GM23338 (cell line): ENCODE results near the gene RPL12. TPM values are rescaled to one million over a fixed set of nuclear protein-coding genes. Genes with fewer than 3 reads are reported as not detected.

Experiments used
- ATAC-seq: fragments of 200-7000 bp; cut with Tn5 transposase; 3 replicates; pipeline ENCODE4 v1.9.1; 2020
- DNase-seq: peaks from one replicate; pipeline ENCODE4 v3.0.0-alpha.2; 2015; ENCODE audit warnings: low spot score
- H2AFZ ChIP-seq: fragments of 200-600 bp; sonication (generic); 2 replicates; pipeline ENCODE4 v1.8.0; 2016; ENCODE audit warnings: antibody characterized with exemption, mild to moderate bottlenecking, moderate library complexity
- H3F3A ChIP-seq: fragments of 200-600 bp; sonication (generic); replicated peaks from 2 replicates; pipeline ENCODE4 v1.8.0; 2017; ENCODE audit warnings: antibody characterized with exemption, mixed run types, low read depth
- H3K27ac ChIP-seq: fragments of 200-600 bp; sonication (generic); 2 replicates; pipeline ENCODE4 v1.6.1; 2016; ENCODE audit warnings: low read depth
- H3K27me3 ChIP-seq: fragments of 200-600 bp; sonication (generic); 2 replicates; pipeline ENCODE4 v1.8.0; 2016; ENCODE audit warnings: mild to moderate bottlenecking, mixed run types, moderate library complexity; ENCODE audit not compliant: insufficient read depth
- H3K36me3 ChIP-seq: fragments of 200-600 bp; sonication (generic); 2 replicates; pipeline ENCODE4 v1.8.0; 2016; ENCODE audit warnings: mild to moderate bottlenecking; ENCODE audit not compliant: insufficient read depth
- H3K4me1 ChIP-seq: fragments of 200-600 bp; sonication (generic); 2 replicates; pipeline ENCODE4 v1.8.0; 2016; ENCODE audit warnings: mild to moderate bottlenecking, moderate library complexity; ENCODE audit not compliant: insufficient read depth
- H3K4me2 ChIP-seq: fragments of 200-600 bp; sonication (generic); 2 replicates; pipeline ENCODE4 v1.7.1; 2017; ENCODE audit warnings: mixed run types
- H3K4me3 ChIP-seq: fragments of 200-600 bp; sonication (generic); 2 replicates; pipeline ENCODE4 v1.6.1; 2016; ENCODE audit warnings: mixed run types
- H3K79me2 ChIP-seq: fragments of 200-600 bp; sonication (generic); replicated peaks from 2 replicates; pipeline ENCODE4 v1.8.0; 2017; ENCODE audit warnings: mild to moderate bottlenecking; ENCODE audit not compliant: insufficient read depth
- H3K9me2 ChIP-seq: fragments of 200-600 bp; sonication (generic); 2 replicates; pipeline ENCODE4 v1.8.0; 2017; ENCODE audit not compliant: insufficient read depth
- H4K20me1 ChIP-seq: fragments of 200-600 bp; sonication (generic); replicated peaks from 2 replicates; pipeline ENCODE4 v1.8.0; 2017; ENCODE audit warnings: mild to moderate bottlenecking; ENCODE audit not compliant: insufficient read depth
- H3K27ac Mint-ChIP-seq: 2 replicates; pipeline ENCODE4 v1.8.0; 2020; ENCODE audit warnings: inconsistent platforms, mild to moderate bottlenecking, moderate library complexity, mixed read lengths
- H3K27me3 Mint-ChIP-seq: 3 replicates; pipeline ENCODE4 v1.8.0; 2022; ENCODE audit warnings: low read depth, mild to moderate bottlenecking, moderate library complexity, mixed read lengths, inconsistent platforms; ENCODE audit not compliant: insufficient read depth, poor library complexity
- H3K36me3 Mint-ChIP-seq: 3 replicates; pipeline ENCODE4 v1.8.0; 2021; ENCODE audit warnings: low read depth, mild to moderate bottlenecking, inconsistent platforms, moderate library complexity, mixed read lengths
- H3K4me1 Mint-ChIP-seq: 3 replicates; pipeline ENCODE4 v1.8.0; 2020; ENCODE audit warnings: mild to moderate bottlenecking, inconsistent platforms, mixed read lengths
- H3K4me3 Mint-ChIP-seq: 3 replicates; pipeline ENCODE4 v1.8.0; 2021; ENCODE audit warnings: moderate library complexity, mild to moderate bottlenecking, inconsistent platforms, mixed read lengths
- H3K9me3 Mint-ChIP-seq: 3 replicates; pipeline ENCODE4 v1.8.0; 2020; ENCODE audit warnings: moderate library complexity, mild to moderate bottlenecking, inconsistent platforms, mixed read lengths
- CTCF ChIP-seq, 2 experiments: fragments of 200-600 bp in 1 of 2; sonication (generic) in 1 of 2; conservative IDR thresholded peaks; 2 replicates each; pipeline versions ENCODE4 v1.5.1 to v1.6.1; 2016 to 2017; ENCODE audit warnings: antibody characterized with exemption in 2 of 2, low read depth in 2 of 2, mild to moderate bottlenecking in 2 of 2, moderate library complexity in 1 of 2
- ETS1 ChIP-seq: IDR thresholded peaks from 2 replicates; pipeline ENCODE4 v1.6.1; 2016; ENCODE audit warnings: antibody characterized with exemption
- EZH2 ChIP-seq: fragments of 200-600 bp; sonication (generic); IDR thresholded peaks from one replicate; pipeline ENCODE4 v1.8.0; 2017; ENCODE audit warnings: antibody characterized with exemption, mild to moderate bottlenecking, low read depth; ENCODE audit not compliant: unreplicated experiment
- JUNB ChIP-seq: IDR thresholded peaks from one replicate; pipeline ENCODE4 v1.6.1; 2016; ENCODE audit warnings: antibody characterized with exemption; ENCODE audit not compliant: unreplicated experiment
- POLR2AphosphoS5 ChIP-seq: IDR thresholded peaks from 2 replicates; pipeline ENCODE4 v1.6.1; 2016; ENCODE audit warnings: antibody characterized with exemption, low read depth
- REST ChIP-seq: IDR thresholded peaks from one replicate; pipeline ENCODE4 v1.6.1; 2018; ENCODE audit warnings: antibody characterized with exemption; ENCODE audit not compliant: unreplicated experiment
- STAT1 ChIP-seq: IDR thresholded peaks from one replicate; pipeline ENCODE4 v1.6.1; 2016; ENCODE audit warnings: antibody characterized with exemption; ENCODE audit not compliant: unreplicated experiment
- ZNF114 ChIP-seq: fragments of 250-450 bp; sonication (Bioruptor Pico); IDR thresholded peaks from 2 replicates; pipeline ENCODE4 v1.5.0; 2020; ENCODE audit warnings: mild to moderate bottlenecking, moderate library complexity
- ZNF331 ChIP-seq: fragments of 250-450 bp; sonication (Bioruptor Pico); IDR thresholded peaks from 2 replicates; pipeline ENCODE4 v1.5.0; 2020; ENCODE audit warnings: low read depth, mild to moderate bottlenecking, moderate library complexity
- ZNF462 ChIP-seq: fragments of 250-450 bp; sonication (Bioruptor Pico); IDR thresholded peaks from 2 replicates; pipeline ENCODE4 v1.5.0; 2020; ENCODE audit warnings: mild to moderate bottlenecking, moderate library complexity
- polyA plus RNA-seq: library from polyadenylated mRNA; unstranded; fragments of >200 nt; fragmentation: Nextera tagmentation; extraction: Ambion mirVana; gene quantifications from 2 replicates; pipeline ENCODE4 v1.2.1, GENCODE V29; 2016
- total RNA-seq: library from RNA; depleted of rRNA; stranded (reverse); fragments of >200 nt; shearing (Covaris generic); gene quantifications from 2 replicates; pipeline ENCODE4 v1.2.3, GENCODE V29; 2014

Gene RPL12
- total and polyA plus RNA-seq, 2 experiments from 2014 or later = 2,121 to 2,596 TPM

- peaks cover 17% of the 10 kb centered on the region for H3K4me1 ChIP-seq
- DNase-seq (peak; percentile 36), ATAC-seq (peak; percentile 3)
- H3K36me3 ChIP-seq = peaks cover 75% of the 10 kb centered on the region
- no peaks in the 10 kb centered on the region for H3K9me2 ChIP-seq
- H3K79me2 ChIP-seq = peaks cover 35% of the 10 kb centered on the region
- peaks cover 41% of the 10 kb centered on the region for H4K20me1 ChIP-seq
- H3K27me3 ChIP-seq = no peaks in the 10 kb centered on the region
- H3K36me3 Mint-ChIP-seq = peaks cover 97% of the 10 kb centered on the region
- peak overlapping the region; percentile 98 for H3K27ac ChIP-seq
- H3K27me3 Mint-ChIP-seq = peaks cover 45% of the 10 kb centered on the region
- peak overlapping the region; percentile 63; the same call in 1 of the 2 replicates for H3K27ac Mint-ChIP-seq
- peaks cover 16% of the 10 kb centered on the region for H3K4me1 Mint-ChIP-seq
- peaks cover 20% of the 10 kb centered on the region for H3K9me3 Mint-ChIP-seq
- H3K4me3 Mint-ChIP-seq = no peak overlapping the region
- H3K4me3 ChIP-seq = no peak overlapping the region
- no peak overlapping the region for H2AFZ ChIP-seq
- TF ChIP-seq ETS1 (0 out of 2 replicates have a peak, but pooled peaks have one; percentile 4), CTCF (conservative IDR thresholded peaks at IDR 0.05; ENCODE audit: low read depth in 2 of 2) (no peak), JUNB (no peak), ZNF114 (CRISPR knock-in tag) (no peak), ZNF331 (CRISPR knock-in tag) (no peak), REST (no peak), ZNF462 (no peak), EZH2 (no peak), STAT1 (no peak), POLR2AphosphoS5 (peak; percentile 85)
- H3F3A ChIP-seq = peaks cover 71% of the 10 kb centered on the region
- H3K4me2 ChIP-seq = no peak overlapping the region
Observed at GRCh38 chr9:127445851-127446712, 5.1 kb downstream of the RPL12 start.
